ENCODE results near the gene RACGAP1.

RACGAP1 gene

GRCh38 chr12:49968471-49968870 lies 56.8 kb downstream of the RACGAP1 start:
- DNase-seq (ENCODE audit: low spot score) = no peak

GRCh38 chr12:49967777-49968250 lies 57.5 kb downstream of the RACGAP1 start:
- no peak for DNase-seq (ENCODE audit: low spot score)

GRCh38 chr12:49967042-49967776 lies 58.1 kb downstream of the RACGAP1 start:
- DNase-seq (ENCODE audit: low spot score) = peak; percentile 89

- no peak for DNase-seq (ENCODE audit: low spot score)
These were observed 58.7 kb downstream of the RACGAP1 start for GRCh38 chr12:49966511-49967041.

- DNase-seq (ENCODE audit: low spot score) = no peak
These were observed 59.5 kb downstream of the RACGAP1 start for GRCh38 chr12:49965836-49966235.

- no peak for DNase-seq (ENCODE audit: low spot score)
These were observed 60.3 kb downstream of the RACGAP1 start for GRCh38 chr12:49964849-49965624.

- DNase-seq (ENCODE audit: low spot score) = no peak
These were observed 61.1 kb downstream of the RACGAP1 start for GRCh38 chr12:49963976-49964815.

GRCh38 chr12:49962861-49963765 lies 62.2 kb downstream of the RACGAP1 start:
- DNase-seq (ENCODE audit: low spot score) = no peak

- no peak for DNase-seq (ENCODE audit: low spot score)
These were observed 63.1 kb downstream of the RACGAP1 start for GRCh38 chr12:49961993-49962764.

GRCh38 chr12:49961111-49961922 lies 64.0 kb downstream of the RACGAP1 start, which contains the start of gene AQP5:
Gene AQP5, plus strand, starts transcription at chr12:49961872. Its CDS starts 146 bp downstream, at chr12:49962018.
- no peak for DNase-seq (ENCODE audit: low spot score)

GRCh38 chr12:49960474-49961110 lies 64.7 kb downstream of the RACGAP1 start:
- no peak for DNase-seq (ENCODE audit: low spot score)

GRCh38 chr12:49959685-49960473 lies 65.4 kb downstream of the RACGAP1 start:
- DNase-seq (ENCODE audit: low spot score) = no peak

GRCh38 chr12:49957570-49957967 lies 67.7 kb downstream of the RACGAP1 start:
- DNase-seq (ENCODE audit: low spot score) = no peak

- no peak for DNase-seq (ENCODE audit: low spot score)
These were observed 68.4 kb downstream of the RACGAP1 start for GRCh38 chr12:49956663-49957569.

- DNase-seq (ENCODE audit: low spot score) = no peak
These were observed 69.2 kb downstream of the RACGAP1 start for GRCh38 chr12:49955899-49956662.
